Embryonic facial prominence (tissue), 1 donor: Measurements from ENCODE around the gene TFRC.
"Not testable (repeated sequence)": the region's sequence is repeated elsewhere in the genome, so short reads cannot be mapped to it uniquely, and the experiment has no call there.

Source experiments
- DNase-seq: peaks from one replicate; pipeline ENCODE4 v3.0.0-alpha.2; 2016; ENCODE audit errors: extremely low spot score

The TFRC gene

DNA sequence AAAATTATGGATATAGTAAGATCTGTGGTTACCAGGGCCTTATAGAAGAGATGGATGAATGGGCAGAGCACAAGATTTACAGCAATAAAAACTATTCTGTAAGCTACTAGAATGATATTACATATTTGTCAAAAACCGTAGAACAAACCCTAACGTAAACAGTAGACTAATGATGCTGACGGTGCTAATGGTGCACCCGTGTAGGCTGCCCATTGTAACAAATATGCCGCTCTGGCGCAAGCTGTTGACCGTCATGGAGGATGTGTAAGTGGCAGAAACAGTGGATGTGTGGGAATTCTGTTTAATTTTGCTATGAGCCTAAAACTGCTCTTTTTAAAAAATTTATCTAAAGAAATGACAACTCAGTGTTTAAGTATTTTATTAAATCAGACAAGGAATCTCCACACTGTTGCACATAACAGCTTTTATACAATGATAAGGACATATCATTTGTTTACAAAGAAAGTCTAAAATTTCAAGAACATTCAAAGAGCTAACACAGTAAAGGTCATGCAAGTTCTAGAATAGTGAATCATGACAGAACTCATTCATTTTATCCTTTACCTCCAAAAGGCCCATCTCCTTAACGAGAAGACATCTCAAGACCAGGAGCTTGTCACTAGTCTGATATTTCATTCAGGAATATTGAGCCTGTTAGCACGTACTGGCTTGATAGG lies 32.8 kb downstream of the TFRC start:
- DNase-seq, result no peak

DNA sequence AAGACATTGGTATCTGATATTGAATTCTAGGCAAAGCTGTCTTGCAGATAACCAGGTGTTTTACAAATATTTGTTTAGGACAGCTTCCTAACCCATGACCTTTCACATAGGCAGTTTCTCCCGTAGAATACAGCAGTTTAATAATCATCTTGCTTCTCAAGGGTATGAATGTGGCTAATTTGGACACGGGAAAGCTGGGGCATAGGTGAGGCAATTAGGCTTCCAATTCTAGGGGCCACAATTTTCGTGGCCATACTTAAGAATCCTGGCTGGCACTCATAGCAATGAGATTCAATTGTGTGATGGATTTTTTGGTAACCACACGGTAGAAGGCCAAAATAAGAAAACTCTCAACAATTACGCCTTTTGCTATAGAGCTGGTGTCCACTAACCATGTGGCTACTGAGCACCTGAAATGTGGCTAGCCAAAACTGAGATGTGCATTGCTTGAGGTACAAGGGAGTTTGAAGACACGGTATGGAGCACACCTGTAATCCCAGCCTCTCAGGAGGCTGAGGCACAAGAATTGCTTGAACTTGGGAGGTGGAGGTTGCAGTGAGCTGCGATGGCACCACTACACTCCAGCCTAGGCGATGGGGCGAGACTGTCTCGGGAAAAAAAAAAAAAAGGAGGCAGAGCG lies 34.4 kb downstream of the TFRC start:
- DNase-seq, result no peak

GRCh38 chr3:196044513-196044912 lies 37.4 kb downstream of the TFRC start:
- no peak for DNase-seq

- no peak for DNase-seq
These were observed 39.2 kb downstream of the TFRC start for GRCh38 chr3:196042673-196043072.

GRCh38 chr3:196039359-196039758 lies 42.5 kb downstream of the TFRC start:
- DNase-seq, result no peak

GRCh38 chr3:196026059-196026458 lies 55.8 kb downstream of the TFRC start:
- not testable (repeated sequence) for DNase-seq

DNA sequence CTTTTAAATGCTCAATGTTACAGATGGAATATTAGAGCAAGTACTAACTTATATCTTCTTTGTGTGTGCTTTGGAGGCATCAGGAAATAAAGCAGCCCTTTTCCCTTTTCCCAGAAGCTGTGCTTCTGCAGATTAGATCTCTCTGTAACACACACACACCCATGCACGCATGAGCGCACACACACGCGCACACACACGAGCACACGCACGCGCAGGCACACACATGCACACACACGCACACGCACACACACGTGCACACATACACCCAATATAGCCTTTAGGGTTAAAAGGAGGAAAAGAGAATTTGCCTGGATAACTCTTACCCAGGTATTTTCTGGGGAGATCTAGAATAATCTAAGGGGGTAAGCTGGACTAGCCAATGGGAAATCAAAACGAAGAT lies 56.9 kb downstream of the TFRC start:
- DNase-seq, result no peak

DNA sequence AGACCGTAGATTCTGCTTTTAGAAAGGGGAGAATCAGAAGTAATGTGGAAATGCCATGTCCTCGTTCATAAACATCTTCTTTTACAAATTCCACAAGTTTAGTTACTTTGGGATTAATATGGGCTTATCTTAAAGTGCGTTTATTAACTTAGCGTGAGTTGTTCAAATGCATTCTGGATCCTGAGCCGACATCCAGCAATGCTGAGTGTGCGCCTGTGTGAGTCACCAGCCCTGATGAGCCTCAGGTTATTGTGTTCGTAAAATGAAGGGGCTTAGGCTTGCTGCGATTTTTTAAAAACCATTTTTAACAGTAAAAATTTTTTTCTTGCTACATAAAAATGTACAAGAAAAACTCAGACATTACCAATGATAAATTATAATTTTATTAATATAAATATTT lies 57.9 kb downstream of the TFRC start:
- no peak for DNase-seq

- DNase-seq, result not testable (repeated sequence)
These were observed 59.4 kb downstream of the TFRC start for GRCh38 chr3:196022499-196022878.

GRCh38 chr3:196020373-196020772 lies 61.5 kb downstream of the TFRC start:
- DNase-seq, result no peak

- DNase-seq, result not testable (repeated sequence)
These were observed 62.3 kb downstream of the TFRC start for GRCh38 chr3:196019576-196019975.

DNA sequence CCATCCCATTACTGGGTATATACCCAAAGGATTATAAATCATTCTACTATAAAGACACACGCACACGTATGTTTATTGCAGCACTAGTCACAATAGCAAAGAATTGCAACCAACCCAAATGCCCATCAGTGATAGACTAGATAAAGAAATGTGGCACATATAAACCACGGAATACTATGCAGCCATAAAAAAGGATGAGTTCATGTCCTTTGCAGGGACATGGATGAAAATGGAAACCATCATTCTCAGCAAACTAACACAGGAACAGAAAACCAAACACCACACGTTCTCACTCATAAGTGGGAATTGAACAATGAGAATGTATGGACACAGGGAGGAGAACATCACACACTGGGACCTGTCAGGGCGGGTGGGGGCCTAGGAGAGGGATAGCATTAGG lies 63.7 kb downstream of the TFRC start:
- DNase-seq, result not testable (repeated sequence)

GRCh38 chr3:196016485-196016884 lies 65.4 kb downstream of the TFRC start:
- DNase-seq, result no peak

DNA sequence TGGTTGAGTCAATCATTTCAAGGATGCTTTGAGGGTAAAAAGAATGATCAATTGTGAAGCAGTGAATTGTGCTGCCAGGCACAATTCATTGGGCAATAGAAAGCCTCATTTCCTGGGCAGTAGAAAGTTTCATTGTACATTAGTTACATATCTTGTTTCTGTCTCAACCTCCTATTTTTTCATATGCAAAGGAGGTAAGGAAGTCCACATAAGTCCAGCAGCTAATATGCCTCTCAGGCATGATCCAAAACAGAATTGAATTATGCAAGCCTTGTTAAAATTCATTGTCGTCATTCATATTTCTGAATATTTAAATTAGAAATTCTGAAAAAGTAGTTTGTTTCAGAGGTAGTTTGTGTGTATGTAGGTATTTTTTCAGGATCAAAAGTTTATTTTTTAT lies 65.8 kb downstream of the TFRC start:
- DNase-seq, result no peak

DNA sequence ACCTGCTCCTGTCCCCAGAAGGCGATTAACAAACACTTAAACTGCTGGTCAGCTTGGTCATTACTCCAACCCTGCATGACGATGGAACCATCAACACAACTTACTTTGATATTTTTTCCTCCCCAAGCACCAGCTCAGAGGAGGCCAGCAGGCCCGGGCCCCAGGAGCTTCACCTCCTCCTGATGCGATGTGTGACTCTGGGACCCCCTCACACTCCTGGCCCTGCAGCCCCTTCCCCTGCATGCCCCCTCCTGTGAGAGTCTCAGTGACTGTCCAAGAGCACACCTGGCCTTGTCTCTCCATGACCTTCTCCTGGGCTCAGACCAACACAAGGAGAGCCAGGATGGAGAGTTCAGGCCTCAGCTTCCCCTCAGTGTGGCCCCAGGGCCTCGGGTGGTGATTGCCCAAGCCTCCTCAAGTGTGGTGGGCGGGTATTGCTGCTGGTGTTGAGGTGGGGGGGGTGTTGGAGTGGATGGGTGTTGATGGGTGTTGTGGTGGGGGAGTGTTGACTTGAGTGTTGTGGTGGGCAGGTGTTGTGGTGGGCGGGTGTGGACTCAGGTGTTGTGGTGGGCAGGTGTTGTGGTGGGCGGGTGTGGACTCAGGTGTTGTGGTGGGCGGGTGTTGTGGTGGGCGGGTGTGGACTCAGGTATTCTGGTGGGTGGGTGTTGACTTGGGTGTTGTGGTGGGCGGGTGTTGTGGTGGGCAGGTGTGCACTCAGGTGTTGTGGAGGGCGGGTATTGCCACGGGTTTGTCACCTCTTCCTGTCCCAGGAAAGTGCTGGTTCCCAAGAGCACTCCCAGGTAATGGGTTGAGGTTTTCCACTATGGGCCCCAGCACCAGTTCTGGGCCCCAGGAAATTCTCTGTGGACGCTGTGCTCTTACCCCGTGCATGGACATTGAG lies 68.1 kb downstream of the TFRC start:
- no peak for DNase-seq

- DNase-seq, result no peak
These were observed 68.9 kb downstream of the TFRC start for GRCh38 chr3:196012941-196013476.

- DNase-seq, result no peak
These were observed 69.4 kb downstream of the TFRC start for GRCh38 chr3:196012481-196012880.

DNA sequence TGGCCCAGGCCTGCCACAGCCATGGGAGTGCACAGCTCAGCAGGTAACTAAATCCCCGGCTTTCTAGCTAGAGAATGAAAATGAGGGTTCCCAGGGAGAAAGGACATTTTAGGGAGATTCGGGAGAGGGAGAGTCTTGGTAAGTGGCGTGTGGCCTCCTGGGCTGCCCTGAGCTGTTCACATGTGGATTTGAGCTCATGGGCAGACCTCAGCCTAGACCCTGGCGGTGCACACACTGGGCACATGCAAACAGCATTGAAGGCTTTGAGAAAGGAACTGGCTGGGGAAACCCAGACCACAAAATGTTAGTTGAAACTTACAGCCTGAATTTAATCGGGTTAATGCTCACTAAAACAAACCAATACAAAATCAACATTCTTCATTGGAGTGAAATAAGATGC lies 72.4 kb downstream of the TFRC start:
- no peak for DNase-seq

DNA sequence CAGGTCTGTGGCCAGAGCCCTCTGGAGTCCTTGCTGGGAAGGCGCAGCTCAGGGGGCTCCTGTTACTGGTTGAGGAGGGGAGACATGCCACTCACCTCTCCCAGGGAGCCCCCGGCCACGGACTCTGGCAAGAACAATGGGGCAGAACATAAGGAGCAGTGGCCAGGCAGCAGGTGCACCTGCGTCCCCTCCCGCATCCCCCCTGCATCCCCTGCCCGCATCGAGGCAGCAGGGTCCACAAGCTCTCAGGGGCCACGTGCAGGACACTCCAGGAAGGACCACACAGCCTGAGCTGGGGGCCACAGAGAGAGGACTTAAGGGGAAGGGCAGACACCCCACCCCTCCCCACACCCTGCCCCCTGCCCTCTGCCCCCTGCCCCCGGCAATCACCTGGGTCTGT lies 73.0 kb downstream of the TFRC start:
- no peak for DNase-seq

GRCh38 chr3:196008387-196008786 lies 73.5 kb downstream of the TFRC start:
- DNase-seq, result no peak

DNA sequence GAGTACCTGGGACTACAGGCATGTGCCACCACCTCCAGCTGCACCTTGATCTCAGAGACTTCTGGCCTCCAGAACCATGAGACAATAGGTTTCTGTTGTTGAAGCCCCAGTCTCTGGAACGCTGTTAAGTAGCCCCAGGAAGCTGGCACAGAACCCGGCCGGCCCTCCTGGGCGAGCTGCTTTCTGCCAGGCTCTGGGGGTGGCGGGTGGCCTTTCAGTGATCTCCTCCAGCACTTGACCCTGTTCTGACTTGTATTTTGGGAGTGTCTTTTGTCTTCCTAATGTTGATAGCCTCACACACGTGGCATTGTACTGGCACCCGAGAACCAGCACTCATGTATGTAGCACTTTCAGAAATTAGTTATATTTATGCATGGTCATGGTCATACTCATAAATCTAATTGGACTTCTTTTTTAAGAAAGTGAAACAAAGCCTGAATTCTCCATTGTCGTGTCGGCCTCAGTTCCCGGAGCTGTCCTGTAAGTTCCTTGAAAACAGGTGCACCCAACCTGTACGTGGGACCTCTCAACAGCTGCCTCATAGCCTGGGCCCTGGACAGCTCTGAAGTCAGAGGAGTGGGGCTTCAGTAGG lies 74.0 kb downstream of the TFRC start:
- DNase-seq, result no peak

GRCh38 chr3:196005338-196005737 lies 76.6 kb downstream of the TFRC start:
- DNase-seq, result not testable (repeated sequence)
